Activated T-cell treated with anti-CD3 and anti-CD28 coated beads, Interleukin-2, amount 50 U/mL, for 72 hours (primary cell): ENCODE data around the gene PGLYRP1. TPM values are rescaled to one million over a fixed set of nuclear protein-coding genes. Genes with fewer than 3 reads are reported as not detected.

Experiments
- ATAC-seq, 2 donors: fragments of 150-1000 bp; cut with Tn5 transposase; replicated peaks in 1 of 2; 2 replicates each; pipeline ENCODE4 v1.10.0; 2021; ENCODE audit warnings: moderate library complexity in 2 of 2, mild to moderate bottlenecking in 1 of 2
- DNase-seq, 2 donors: peaks; one replicate each; pipeline ENCODE4 v3.0.0; 2021 to 2022; ENCODE audit warnings: mixed read lengths in 1 of 2
- H3K27ac Mint-ChIP-seq: one replicate; pipeline ENCODE4 v1.8.0; 2022; ENCODE audit warnings: mild to moderate bottlenecking, moderate library complexity, mixed read lengths
- H3K27me3 Mint-ChIP-seq: one replicate; pipeline ENCODE4 v1.8.0; 2022; ENCODE audit warnings: low read depth, mixed read lengths
- H3K36me3 Mint-ChIP-seq, 2 donors: one replicate each; pipeline ENCODE4 v1.8.0; 2022; ENCODE audit warnings: mixed read lengths in 2 of 2, mild to moderate bottlenecking in 1 of 2; ENCODE audit not compliant: insufficient read depth in 2 of 2
- H3K4me1 Mint-ChIP-seq: one replicate; pipeline ENCODE4 v1.8.0; 2022; ENCODE audit warnings: low read depth, mixed read lengths
- H3K4me3 Mint-ChIP-seq, 2 donors: one replicate each; pipeline ENCODE4 v1.8.0; 2022; ENCODE audit warnings: mild to moderate bottlenecking in 2 of 2, mixed read lengths in 2 of 2, moderate library complexity in 2 of 2
- H3K9me3 Mint-ChIP-seq, 2 donors: one replicate each; pipeline ENCODE4 v1.8.0; 2022; ENCODE audit warnings: mixed read lengths in 2 of 2
- total RNA-seq, 2 donors: library from RNA; stranded (reverse); gene quantifications; one replicate each; pipeline ENCODE4 v1.2.3, GENCODE V29; 2022

Gene PGLYRP1
- total RNA-seq, 2 donors from 2014 or later = not detected

- H3K36me3 Mint-ChIP-seq = peaks cover 0 to 3% of the 10 kb centered on the region in 2 donors
- H3K27ac Mint-ChIP-seq = no peak overlapping the region
- ATAC-seq (peak; percentile 64 to 69), DNase-seq (peak; percentile 51 to 71)
- H3K4me3 Mint-ChIP-seq = no peak overlapping the region
- H3K27me3 Mint-ChIP-seq = peaks cover 8% of the 10 kb centered on the region
- H3K9me3 Mint-ChIP-seq = no peaks in the 10 kb centered on the region
- peaks cover 4% of the 10 kb centered on the region for H3K4me1 Mint-ChIP-seq
Measured at GRCh38 chr19:46009530-46010510, 13.0 kb downstream of the PGLYRP1 start.

GRCh38 chr19:46006411-46006810 is 16.4 kb downstream of the PGLYRP1 start:
- no peaks in the 10 kb centered on the region for H3K27me3 Mint-ChIP-seq
- no peaks in the 10 kb centered on the region for H3K9me3 Mint-ChIP-seq
- peaks cover under 1% of the 10 kb centered on the region for H3K4me1 Mint-ChIP-seq
- H3K36me3 Mint-ChIP-seq = peaks cover 0 to 4% of the 10 kb centered on the region in 2 donors
- DNase-seq = no peak
- no peak overlapping the region for H3K27ac Mint-ChIP-seq
- H3K4me3 Mint-ChIP-seq = no peak overlapping the region
- ATAC-seq = no peak

- Mint-ChIP-seq H3K36me3 (peaks cover 0 to 3% of the 10 kb centered on the region in 2 donors), H3K4me3 (no peak overlapping the region), H3K27ac (no peak overlapping the region), H3K4me1 (peaks cover 35% of the 10 kb centered on the region), H3K9me3 (no peaks in the 10 kb centered on the region), H3K27me3 (no peaks in the 10 kb centered on the region)
- DNase-seq (no peak), ATAC-seq (no peak)
Measured at GRCh38 chr19:46002678-46003275, 20.1 kb downstream of the PGLYRP1 start.

GRCh38 chr19:46000491-46001246 is 22.2 kb downstream of the PGLYRP1 start:
- Mint-ChIP-seq H3K27ac (no peak overlapping the region), H3K36me3 (peaks cover 0 to 3% of the 10 kb centered on the region in 2 donors), H3K9me3 (no peaks in the 10 kb centered on the region), H3K4me3 (peak overlapping the region; percentile 85 to 90), H3K27me3 (no peaks in the 10 kb centered on the region), H3K4me1 (peaks cover 38% of the 10 kb centered on the region)
- DNase-seq (peak; percentile 64 to 68), ATAC-seq (peak; percentile 91 to 95)

- Mint-ChIP-seq H3K9me3 (no peaks in the 10 kb centered on the region), H3K27ac (no peak overlapping the region), H3K4me1 (peaks cover 38% of the 10 kb centered on the region), H3K4me3 (peak overlapping the region; percentile 28 to 71), H3K36me3 (peaks cover 0 to 3% of the 10 kb centered on the region in 2 donors), H3K27me3 (no peaks in the 10 kb centered on the region)
- DNase-seq (no peak), ATAC-seq (no peak)
Measured at GRCh38 chr19:45999653-46000121, 23.2 kb downstream of the PGLYRP1 start.

- H3K27ac Mint-ChIP-seq = no peak overlapping the region
- H3K4me1 Mint-ChIP-seq = peaks cover 38% of the 10 kb centered on the region
- ATAC-seq (no peak), DNase-seq (no peak)
- no peaks in the 10 kb centered on the region for H3K9me3 Mint-ChIP-seq
- no peaks in the 10 kb centered on the region for H3K27me3 Mint-ChIP-seq
- H3K4me3 Mint-ChIP-seq = peak overlapping the region in 1 of 2 donors; percentile 71
- H3K36me3 Mint-ChIP-seq = peaks cover 0 to 3% of the 10 kb centered on the region in 2 donors
Measured at GRCh38 chr19:45998834-45999233, 24.0 kb downstream of the PGLYRP1 start.

- Mint-ChIP-seq H3K36me3 (no peaks in the 10 kb centered on the region), H3K9me3 (no peaks in the 10 kb centered on the region), H3K4me1 (peaks cover 38% of the 10 kb centered on the region), H3K4me3 (peak overlapping the region in 1 of 2 donors; percentile 8), H3K27ac (no peak overlapping the region), H3K27me3 (no peaks in the 10 kb centered on the region)
- DNase-seq = no peak
- no peak for ATAC-seq
Measured at GRCh38 chr19:45996933-45997332, 25.9 kb downstream of the PGLYRP1 start.

GRCh38 chr19:45995715-45996385 is 27.0 kb downstream of the PGLYRP1 start:
- Mint-ChIP-seq H3K4me1 (peaks cover 31% of the 10 kb centered on the region), H3K27me3 (no peaks in the 10 kb centered on the region), H3K4me3 (no peak overlapping the region), H3K36me3 (no peaks in the 10 kb centered on the region), H3K27ac (no peak overlapping the region), H3K9me3 (no peaks in the 10 kb centered on the region)
- DNase-seq = no peak
- no peak for ATAC-seq

GRCh38 chr19:45994998-45995714 is 27.7 kb downstream of the PGLYRP1 start, which contains the start of gene CCDC61:
Gene CCDC61 (plus strand): TSS chr19:45995467. CDS start chr19:46003019, 7,552 bp downstream.
- Mint-ChIP-seq H3K27ac (no peak within 1 kb of the TSS), H3K4me3 (peak within 1 kb of the TSS in 1 of 2 donors; percentile 20), H3K4me1 (peaks cover 24% of the 10 kb centered on the region), H3K9me3 (no peaks in the 10 kb centered on the region), H3K36me3 (no peaks in the 10 kb centered on the region), H3K27me3 (peaks cover 6% of the 10 kb centered on the region)
- ATAC-seq (peak; percentile 96), DNase-seq (peak; percentile 96)

- Mint-ChIP-seq H3K4me3 (peak overlapping the region in 1 of 2 donors; percentile 20), H3K9me3 (no peaks in the 10 kb centered on the region), H3K4me1 (peaks cover 18% of the 10 kb centered on the region), H3K27ac (no peak overlapping the region), H3K27me3 (peaks cover 12% of the 10 kb centered on the region), H3K36me3 (no peaks in the 10 kb centered on the region)
- no peak for ATAC-seq
- DNase-seq = no peak
Measured at GRCh38 chr19:45994456-45994997, 28.3 kb downstream of the PGLYRP1 start.

- Mint-ChIP-seq H3K27me3 (peaks cover 36% of the 10 kb centered on the region), H3K4me1 (peaks cover 5% of the 10 kb centered on the region)
Measured at GRCh38 chr19:45990113-45990728, 32.6 kb downstream of the PGLYRP1 start.

More at GRCh38 chr19:45990113-45990728, 32.6 kb downstream of the PGLYRP1 start:
- Mint-ChIP-seq H3K36me3 (no peaks in the 10 kb centered on the region), H3K27ac (no peak overlapping the region), H3K4me3 (no peak overlapping the region), H3K9me3 (no peaks in the 10 kb centered on the region)
- DNase-seq = no peak
- no peak for ATAC-seq
